WERI-Rb-1 (cell line): ENCODE results near the gene KDM8.
A peak's percentile ranks its signal among the peaks of the same experiment; 100 is the strongest.

Experiments
- DNase-seq: peaks from one replicate; pipeline ENCODE4 v3.0.0-alpha.2; 2020
- H3K27ac ChIP-seq: fragments of 250-450 bp; sonication (Bioruptor Pico); 2 replicates; pipeline ENCODE4 v1.5.1; 2020; ENCODE audit warnings: mild to moderate bottlenecking, moderate library complexity
- H3K27me3 ChIP-seq: fragments of 250-450 bp; sonication (Bioruptor Pico); 2 replicates; pipeline ENCODE4 v1.5.1; 2021; ENCODE audit warnings: mild to moderate bottlenecking, low read depth, moderate library complexity; ENCODE audit not compliant: insufficient read depth, severe bottlenecking
- H3K36me3 ChIP-seq: fragments of 250-450 bp; sonication (Bioruptor Pico); 2 replicates; pipeline ENCODE4 v1.5.1; 2020; ENCODE audit warnings: mild to moderate bottlenecking, moderate library complexity
- H3K4me3 ChIP-seq: 2 replicates; pipeline ENCODE4 v1.5.1; 2011; ENCODE audit warnings: low read depth, mild to moderate bottlenecking, control low read depth, low read length
- H3K9me3 ChIP-seq: fragments of 250-450 bp; sonication (Bioruptor Pico); 2 replicates; pipeline ENCODE4 v1.5.1; 2021; ENCODE audit warnings: mild to moderate bottlenecking, moderate library complexity; ENCODE audit not compliant: severe bottlenecking
- TF ChIP-seq, protein P1 (sequence below): IDR thresholded peaks from 2 replicates; pipeline ENCODE4 v1.5.1; 2011; ENCODE audit warnings: low read depth, mild to moderate bottlenecking, control low read depth, inconsistent platforms, low read length

KDM8 gene

DNA sequence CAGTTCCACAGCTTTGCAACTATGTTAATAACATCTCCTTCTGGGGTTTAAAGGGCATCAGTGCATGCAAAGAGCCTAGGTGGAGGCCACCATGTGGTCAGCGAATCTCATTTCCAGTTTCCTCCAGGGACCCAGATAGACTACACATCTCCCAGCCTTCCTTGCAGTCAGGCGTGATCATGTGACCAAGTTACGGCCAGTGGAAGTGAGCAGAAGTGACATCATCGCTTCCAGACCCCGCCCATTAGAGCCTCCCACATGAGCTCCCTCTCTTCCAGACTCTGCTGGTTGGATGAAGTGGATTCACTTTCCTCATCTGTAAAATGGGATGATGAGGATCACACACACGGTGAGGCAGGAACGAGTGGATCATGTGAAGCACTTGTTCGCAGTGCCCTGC is 27.4 kb upstream of the KDM8 start:
- TF ChIP-seq, protein P1, sequence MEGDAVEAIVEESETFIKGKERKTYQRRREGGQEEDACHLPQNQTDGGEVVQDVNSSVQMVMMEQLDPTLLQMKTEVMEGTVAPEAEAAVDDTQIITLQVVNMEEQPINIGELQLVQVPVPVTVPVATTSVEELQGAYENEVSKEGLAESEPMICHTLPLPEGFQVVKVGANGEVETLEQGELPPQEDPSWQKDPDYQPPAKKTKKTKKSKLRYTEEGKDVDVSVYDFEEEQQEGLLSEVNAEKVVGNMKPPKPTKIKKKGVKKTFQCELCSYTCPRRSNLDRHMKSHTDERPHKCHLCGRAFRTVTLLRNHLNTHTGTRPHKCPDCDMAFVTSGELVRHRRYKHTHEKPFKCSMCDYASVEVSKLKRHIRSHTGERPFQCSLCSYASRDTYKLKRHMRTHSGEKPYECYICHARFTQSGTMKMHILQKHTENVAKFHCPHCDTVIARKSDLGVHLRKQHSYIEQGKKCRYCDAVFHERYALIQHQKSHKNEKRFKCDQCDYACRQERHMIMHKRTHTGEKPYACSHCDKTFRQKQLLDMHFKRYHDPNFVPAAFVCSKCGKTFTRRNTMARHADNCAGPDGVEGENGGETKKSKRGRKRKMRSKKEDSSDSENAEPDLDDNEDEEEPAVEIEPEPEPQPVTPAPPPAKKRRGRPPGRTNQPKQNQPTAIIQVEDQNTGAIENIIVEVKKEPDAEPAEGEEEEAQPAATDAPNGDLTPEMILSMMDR, result no peak
- Histone ChIP-seq H3K9me3 (peaks cover 4% of the 10 kb centered on the region), H3K27me3 (no peaks in the 10 kb centered on the region), H3K27ac (no peak overlapping the region), H3K36me3 (no peaks in the 10 kb centered on the region), H3K4me3 (no peak overlapping the region)
- DNase-seq, result no peak

- H3K9me3 ChIP-seq, result no peaks in the 10 kb centered on the region
- no peaks in the 10 kb centered on the region for H3K36me3 ChIP-seq
- H3K27me3 ChIP-seq, result no peaks in the 10 kb centered on the region
- TF ChIP-seq, protein P1, result no peak
- H3K27ac ChIP-seq, result no peak overlapping the region
- H3K4me3 ChIP-seq, result no peak overlapping the region
- no peak for DNase-seq
Observed at GRCh38 chr16:27177031-27177774, 26.1 kb upstream of the KDM8 start.

DNA sequence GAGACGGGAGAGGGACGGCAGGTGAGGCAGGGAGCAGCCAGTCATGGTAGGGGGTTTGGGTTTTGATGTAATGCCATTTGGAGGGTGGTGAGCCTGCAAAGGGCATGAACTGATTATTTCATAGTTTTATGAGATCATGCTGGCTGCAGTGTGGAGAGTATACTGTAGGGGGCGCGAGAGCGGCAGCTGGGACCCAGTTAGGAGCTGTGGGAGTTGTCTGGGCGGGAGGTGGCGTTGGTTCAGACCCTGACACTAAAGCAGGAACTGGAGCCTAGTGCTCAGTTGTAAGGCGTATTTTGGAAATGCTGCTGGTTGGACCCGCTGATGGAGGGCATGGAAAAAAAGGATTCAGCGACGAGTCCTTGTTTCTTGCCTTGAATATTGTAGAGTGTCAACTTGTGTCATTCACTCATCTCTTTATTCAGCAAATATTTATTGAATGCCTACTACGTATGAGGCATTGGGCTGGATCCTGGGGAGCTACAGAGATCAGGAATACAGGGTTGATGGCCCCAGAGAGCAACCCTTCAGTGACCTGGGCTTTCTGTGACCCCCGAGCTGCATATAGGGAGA is 23.7 kb upstream of the KDM8 start:
- TF ChIP-seq, protein P1, result peak; percentile 91
- DNase-seq, result peak; percentile 83
- H3K27ac ChIP-seq, result no peak overlapping the region

DNA sequence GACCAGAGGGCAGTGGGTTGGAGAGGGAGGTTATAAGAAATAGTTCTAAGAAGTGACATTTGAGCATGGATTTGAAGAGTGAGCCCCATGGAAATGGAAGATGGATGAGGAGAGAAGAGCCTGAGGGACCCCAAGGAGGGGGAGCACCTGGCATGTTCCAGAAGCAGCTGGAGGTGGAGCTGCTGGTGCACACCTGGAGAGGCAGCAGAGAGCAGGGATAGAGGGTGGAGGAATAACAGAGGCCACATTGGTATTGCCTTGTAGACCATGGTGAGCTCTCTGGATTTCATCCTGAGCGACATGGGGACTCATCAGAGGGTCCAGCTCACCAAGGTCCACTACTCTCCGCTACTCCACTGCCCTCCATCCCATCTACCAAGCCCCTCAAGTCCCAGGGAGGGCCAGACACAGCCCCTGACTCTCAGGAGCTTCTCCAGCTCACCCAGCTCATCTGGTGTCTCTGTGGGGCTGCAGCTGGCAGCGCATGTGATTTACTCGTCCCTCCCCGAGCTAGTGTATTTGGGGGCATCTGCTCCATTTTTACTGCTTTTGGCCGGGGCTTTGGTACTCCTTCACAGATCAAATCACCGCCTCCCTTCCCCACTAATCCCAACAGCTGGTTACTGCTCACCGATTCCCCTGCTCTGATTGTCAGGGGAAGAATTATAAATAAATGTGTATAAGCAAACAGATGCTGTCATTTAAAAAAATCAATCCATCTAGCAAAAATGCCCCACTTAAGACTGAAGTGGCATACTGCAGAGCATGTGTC is 22.1 kb upstream of the KDM8 start:
- Histone ChIP-seq H3K9me3 (no peaks in the 10 kb centered on the region), H3K4me3 (no peak overlapping the region), H3K36me3 (no peaks in the 10 kb centered on the region), H3K27ac (no peak overlapping the region), H3K27me3 (no peaks in the 10 kb centered on the region)
- TF ChIP-seq, protein P1, result peak; percentile 70
- no peak for DNase-seq

More for the DNA sequence above, 23.7 kb upstream of the KDM8 start:
- Histone ChIP-seq H3K9me3 (no peaks in the 10 kb centered on the region), H3K36me3 (no peaks in the 10 kb centered on the region), H3K27me3 (no peaks in the 10 kb centered on the region), H3K4me3 (no peak overlapping the region)

DNA sequence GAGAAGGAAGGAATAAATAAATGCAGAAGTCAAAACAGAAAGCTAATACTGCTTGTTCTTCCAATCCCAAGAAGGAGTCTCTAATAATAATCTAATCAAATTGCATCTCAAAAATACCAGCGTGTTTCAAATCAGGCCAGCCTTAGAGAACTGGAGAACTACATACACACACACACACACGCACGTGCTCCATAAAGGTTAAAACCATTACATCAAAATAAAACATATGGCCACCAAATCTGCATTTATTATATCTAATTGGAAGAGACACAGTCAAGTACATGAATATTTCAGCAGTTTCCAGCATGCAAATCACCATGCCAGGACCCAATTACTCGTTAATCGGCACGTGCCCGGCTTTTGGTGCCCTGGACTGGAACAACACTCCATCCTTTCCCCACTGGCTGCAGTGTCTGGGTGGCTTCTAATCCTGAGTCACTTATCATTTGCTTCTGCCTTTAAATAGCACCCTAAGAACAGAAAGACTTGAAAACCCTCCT is 20.4 kb upstream of the KDM8 start:
- H3K27me3 ChIP-seq, result no peaks in the 10 kb centered on the region
- TF ChIP-seq, protein P1, result no peak
- no peak for DNase-seq
- H3K27ac ChIP-seq, result no peak overlapping the region
- no peaks in the 10 kb centered on the region for H3K36me3 ChIP-seq
- H3K4me3 ChIP-seq, result no peak overlapping the region
- no peaks in the 10 kb centered on the region for H3K9me3 ChIP-seq
